ENCODE results near the gene RAVER1. TPM values are rescaled to one million over a fixed set of nuclear protein-coding genes. Genes with fewer than 3 reads are reported as not detected.
A peak's percentile ranks its signal among the peaks of the same experiment; 100 is the strongest.

RAVER1 gene
- total and polyA plus RNA-seq, 2 of the 13 experiments (the other 11 are each of a cell fraction or from before 2014, with no cell fraction given): 3.6 to 7.9 TPM

DNA sequence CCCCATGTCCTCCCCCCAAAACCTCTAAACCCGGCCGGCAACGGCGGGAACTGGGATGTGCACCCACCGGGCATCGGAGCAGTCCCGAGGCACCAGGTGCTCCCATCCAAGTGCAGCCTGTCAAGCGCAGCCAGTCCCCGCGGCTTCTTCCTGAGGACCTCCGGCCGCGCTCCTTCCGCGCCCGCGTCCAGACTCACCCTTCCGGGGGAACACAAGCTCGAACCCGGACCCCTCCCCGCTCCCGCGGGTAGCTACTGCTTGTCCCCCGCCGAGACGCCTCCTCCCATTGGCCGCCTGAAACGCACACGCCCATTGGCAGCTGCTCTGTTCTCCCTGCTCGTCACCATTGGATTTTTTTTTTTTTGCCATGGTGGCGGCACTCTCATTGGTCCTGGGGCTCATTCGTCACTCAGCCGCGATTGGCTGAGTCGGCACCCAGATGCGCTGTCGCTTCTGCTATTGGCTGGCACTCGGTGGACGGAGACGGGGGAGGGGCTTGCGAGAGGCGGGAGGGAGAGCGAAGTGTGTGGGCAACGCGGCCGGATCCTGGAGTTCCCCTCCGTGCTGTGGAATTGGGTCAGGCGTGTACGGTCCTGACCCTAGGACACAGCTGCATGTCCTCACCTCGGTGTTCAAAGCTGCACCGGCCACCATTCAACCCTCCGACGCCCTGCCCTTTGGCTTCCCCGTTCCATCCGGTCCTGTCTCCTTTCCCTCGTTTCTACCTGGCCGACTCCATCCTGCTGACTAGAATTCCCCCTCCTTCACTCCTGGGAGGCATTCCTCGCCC lies 47.2 kb upstream of the RAVER1 start, which contains the start of gene TYK2 (continued):
- TF ChIP-seq ZNF446 (CRISPR knock-in tag; IDR thresholded peaks at IDR 0.05): no peak; the same call in 1 of the 2 replicates
- TF ChIP-seq, protein P1, sequence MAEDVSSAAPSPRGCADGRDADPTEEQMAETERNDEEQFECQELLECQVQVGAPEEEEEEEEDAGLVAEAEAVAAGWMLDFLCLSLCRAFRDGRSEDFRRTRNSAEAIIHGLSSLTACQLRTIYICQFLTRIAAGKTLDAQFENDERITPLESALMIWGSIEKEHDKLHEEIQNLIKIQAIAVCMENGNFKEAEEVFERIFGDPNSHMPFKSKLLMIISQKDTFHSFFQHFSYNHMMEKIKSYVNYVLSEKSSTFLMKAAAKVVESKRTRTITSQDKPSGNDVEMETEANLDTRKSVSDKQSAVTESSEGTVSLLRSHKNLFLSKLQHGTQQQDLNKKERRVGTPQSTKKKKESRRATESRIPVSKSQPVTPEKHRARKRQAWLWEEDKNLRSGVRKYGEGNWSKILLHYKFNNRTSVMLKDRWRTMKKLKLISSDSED (CRISPR knock-in tag; IDR thresholded peaks at IDR 0.05): no peak; the same call in 1 of the 2 replicates
- TF ChIP-seq SALL2 (CRISPR knock-in tag; IDR thresholded peaks at IDR 0.05): peak; percentile 46; the same call in 1 of the 2 replicates
- no peak for TF ChIP-seq PLRG1 (conservative IDR thresholded peaks at IDR 0.05)
- no peak for TF ChIP-seq ZNF34 (CRISPR knock-in tag; IDR thresholded peaks at IDR 0.05; ENCODE audit: borderline replicate concordance)
- no peak for TF ChIP-seq CHD4 (IDR thresholded peaks at IDR 0.05; ENCODE audit: borderline replicate concordance, low read length)
- TF ChIP-seq ZNF562 (CRISPR knock-in tag; IDR thresholded peaks at IDR 0.05; ENCODE audit: borderline replicate concordance): no peak
- TF ChIP-seq ZFP37 (CRISPR knock-in tag; IDR thresholded peaks at IDR 0.05; ENCODE audit: borderline replicate concordance): no peak
- TF ChIP-seq, protein P2, sequence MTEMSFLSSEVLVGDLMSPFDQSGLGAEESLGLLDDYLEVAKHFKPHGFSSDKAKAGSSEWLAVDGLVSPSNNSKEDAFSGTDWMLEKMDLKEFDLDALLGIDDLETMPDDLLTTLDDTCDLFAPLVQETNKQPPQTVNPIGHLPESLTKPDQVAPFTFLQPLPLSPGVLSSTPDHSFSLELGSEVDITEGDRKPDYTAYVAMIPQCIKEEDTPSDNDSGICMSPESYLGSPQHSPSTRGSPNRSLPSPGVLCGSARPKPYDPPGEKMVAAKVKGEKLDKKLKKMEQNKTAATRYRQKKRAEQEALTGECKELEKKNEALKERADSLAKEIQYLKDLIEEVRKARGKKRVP (CRISPR knock-in tag; IDR thresholded peaks at IDR 0.05): no peak
- TF ChIP-seq ISL2 (CRISPR knock-in tag; IDR thresholded peaks at IDR 0.05): peak; percentile 54; the same call in 1 of the 2 replicates
- TF ChIP-seq SMAD3 (CRISPR knock-in tag; IDR thresholded peaks at IDR 0.05): no peak
- TF ChIP-seq, protein P3, sequence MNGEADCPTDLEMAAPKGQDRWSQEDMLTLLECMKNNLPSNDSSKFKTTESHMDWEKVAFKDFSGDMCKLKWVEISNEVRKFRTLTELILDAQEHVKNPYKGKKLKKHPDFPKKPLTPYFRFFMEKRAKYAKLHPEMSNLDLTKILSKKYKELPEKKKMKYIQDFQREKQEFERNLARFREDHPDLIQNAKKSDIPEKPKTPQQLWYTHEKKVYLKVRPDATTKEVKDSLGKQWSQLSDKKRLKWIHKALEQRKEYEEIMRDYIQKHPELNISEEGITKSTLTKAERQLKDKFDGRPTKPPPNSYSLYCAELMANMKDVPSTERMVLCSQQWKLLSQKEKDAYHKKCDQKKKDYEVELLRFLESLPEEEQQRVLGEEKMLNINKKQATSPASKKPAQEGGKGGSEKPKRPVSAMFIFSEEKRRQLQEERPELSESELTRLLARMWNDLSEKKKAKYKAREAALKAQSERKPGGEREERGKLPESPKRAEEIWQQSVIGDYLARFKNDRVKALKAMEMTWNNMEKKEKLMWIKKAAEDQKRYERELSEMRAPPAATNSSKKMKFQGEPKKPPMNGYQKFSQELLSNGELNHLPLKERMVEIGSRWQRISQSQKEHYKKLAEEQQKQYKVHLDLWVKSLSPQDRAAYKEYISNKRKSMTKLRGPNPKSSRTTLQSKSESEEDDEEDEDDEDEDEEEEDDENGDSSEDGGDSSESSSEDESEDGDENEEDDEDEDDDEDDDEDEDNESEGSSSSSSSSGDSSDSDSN (CRISPR knock-in tag; IDR thresholded peaks at IDR 0.05): peak; percentile 82
- TF ChIP-seq, protein P4, sequence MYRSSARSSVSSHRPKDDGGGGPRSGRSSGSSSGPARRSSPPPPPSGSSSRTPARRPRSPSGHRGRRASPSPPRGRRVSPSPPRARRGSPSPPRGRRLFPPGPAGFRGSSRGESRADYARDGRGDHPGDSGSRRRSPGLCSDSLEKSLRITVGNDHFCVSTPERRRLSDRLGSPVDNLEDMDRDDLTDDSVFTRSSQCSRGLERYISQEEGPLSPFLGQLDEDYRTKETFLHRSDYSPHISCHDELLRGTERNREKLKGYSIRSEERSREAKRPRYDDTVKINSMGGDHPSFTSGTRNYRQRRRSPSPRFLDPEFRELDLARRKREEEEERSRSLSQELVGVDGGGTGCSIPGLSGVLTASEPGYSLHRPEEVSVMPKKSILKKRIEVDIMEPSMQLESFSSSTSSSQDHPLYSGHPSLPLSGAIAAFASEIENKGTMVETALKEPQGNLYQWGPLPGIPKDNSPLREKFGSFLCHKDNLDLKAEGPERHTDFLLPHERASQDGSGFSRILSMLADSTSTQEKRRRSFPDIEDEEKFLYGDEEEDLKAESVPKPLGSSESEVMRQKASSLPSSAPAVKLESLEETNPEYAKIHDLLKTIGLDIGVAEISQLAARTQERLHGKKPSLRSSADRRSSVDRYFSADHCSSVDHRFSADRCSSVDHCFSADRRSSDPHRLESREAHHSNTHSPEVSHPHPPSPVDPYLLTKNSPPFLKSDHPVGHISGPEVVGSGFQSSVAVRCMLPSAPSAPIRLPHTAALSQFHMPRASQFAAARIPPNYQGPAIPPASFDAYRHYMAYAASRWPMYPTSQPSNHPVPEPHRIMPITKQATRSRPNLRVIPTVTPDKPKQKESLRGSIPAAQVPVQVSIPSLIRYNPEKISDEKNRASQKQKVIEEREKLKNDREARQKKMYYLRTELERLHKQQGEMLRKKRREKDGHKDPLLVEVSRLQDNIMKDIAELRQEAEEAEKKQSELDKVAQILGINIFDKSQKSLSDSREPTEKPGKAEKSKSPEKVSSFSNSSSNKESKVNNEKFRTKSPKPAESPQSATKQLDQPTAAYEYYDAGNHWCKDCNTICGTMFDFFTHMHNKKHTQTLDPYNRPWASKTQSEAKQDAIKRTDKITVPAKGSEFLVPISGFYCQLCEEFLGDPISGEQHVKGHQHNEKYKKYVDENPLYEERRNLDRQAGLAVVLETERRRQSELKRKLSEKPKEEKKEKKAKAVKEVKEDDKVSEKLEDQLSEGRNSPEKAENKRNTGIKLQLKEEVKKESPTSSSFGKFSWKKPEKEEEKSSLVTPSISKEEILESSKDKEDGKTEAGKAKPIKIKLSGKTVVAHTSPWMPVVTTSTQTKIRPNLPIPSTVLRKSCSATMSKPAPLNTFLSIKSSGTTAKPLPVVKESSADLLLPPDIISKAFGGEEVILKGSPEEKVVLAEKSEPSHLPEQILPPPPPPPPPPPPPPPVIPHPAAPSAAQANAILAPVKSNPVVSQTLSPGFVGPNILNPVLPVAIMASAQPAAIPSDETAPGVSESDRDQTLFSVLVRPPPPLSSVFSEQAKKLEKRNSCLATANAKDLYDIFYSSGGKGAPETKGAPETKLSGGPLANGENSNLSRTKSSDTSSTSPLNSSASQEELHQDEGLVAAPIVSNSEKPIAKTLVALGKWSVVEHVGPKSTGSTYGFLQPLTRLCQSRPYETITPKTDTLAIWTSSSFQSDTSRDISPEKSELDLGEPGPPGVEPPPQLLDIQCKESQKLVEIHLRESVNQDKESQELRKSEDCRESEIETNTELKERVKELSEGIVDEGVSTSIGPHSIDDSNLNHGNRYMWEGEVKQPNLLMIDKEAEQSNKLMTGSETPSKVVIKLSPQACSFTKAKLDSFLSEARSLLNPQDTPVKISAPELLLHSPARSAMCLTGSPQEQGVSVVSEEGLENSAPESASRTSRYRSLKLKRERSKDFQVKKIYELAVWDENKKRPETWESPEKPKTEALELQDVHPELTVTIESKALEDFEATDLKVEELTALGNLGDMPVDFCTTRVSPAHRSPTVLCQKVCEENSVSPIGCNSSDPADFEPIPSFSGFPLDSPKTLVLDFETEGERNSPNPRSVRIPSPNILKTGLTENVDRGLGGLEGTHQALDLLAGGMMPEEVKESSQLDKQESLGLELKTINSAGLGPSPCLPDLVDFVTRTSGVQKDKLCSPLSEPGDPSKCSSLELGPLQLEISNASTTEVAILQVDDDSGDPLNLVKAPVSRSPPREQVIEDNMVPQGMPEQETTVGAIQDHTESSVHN (CRISPR knock-in tag; IDR thresholded peaks at IDR 0.05): no peak
- TF ChIP-seq POLR2AphosphoS5 (IDR thresholded peaks at IDR 0.05; ENCODE audit: low read depth, low read length): peak; percentile 84
- TF ChIP-seq STAT5B (CRISPR knock-in tag; IDR thresholded peaks at IDR 0.05): no peak

All from HepG2 (cell line).